Measurements from ENCODE around the gene TIMELESS. TPM values are rescaled to one million over a fixed set of nuclear protein-coding genes. Genes with fewer than 3 reads are reported as not detected.

The TIMELESS gene
- total and polyA plus RNA-seq, 4 donors = 7.3 to 11.2 (median 9.0) TPM

GRCh38 chr12:56479625-56480024 lies 30.4 kb upstream of the TIMELESS start:
- Histone ChIP-seq H3K4me3 (no peak overlapping the region), H3K36me3 (ENCODE audit: control insufficient read depth in 4 of 4, insufficient read depth in 4 of 4, low read length in 4 of 4) (no peaks in the 10 kb centered on the region), H3K27ac (ENCODE audit: low read depth in 1 of 2, low read length in 1 of 2) (no peak overlapping the region), H3K4me1 (ENCODE audit: control insufficient read depth in 5 of 5, insufficient read depth in 5 of 5, low read length in 5 of 5) (no peaks in the 10 kb centered on the region), H3K9me3 (ENCODE audit: control insufficient read depth in 4 of 4, insufficient read depth in 3 of 4, low read length in 3 of 4) (no peaks in the 10 kb centered on the region), H3K27me3 (ENCODE audit: control insufficient read depth in 3 of 3, insufficient read depth in 3 of 3, low read length in 2 of 3) (no peaks in the 10 kb centered on the region), H3K9ac (ENCODE audit: insufficient read depth in 1 of 2, low read length in 2 of 2) (no peak overlapping the region)
- WGBS, 2 donors = 95 to 98% methylated on average over 7 of the region's 7 CpGs
- TF ChIP-seq, protein P1, sequence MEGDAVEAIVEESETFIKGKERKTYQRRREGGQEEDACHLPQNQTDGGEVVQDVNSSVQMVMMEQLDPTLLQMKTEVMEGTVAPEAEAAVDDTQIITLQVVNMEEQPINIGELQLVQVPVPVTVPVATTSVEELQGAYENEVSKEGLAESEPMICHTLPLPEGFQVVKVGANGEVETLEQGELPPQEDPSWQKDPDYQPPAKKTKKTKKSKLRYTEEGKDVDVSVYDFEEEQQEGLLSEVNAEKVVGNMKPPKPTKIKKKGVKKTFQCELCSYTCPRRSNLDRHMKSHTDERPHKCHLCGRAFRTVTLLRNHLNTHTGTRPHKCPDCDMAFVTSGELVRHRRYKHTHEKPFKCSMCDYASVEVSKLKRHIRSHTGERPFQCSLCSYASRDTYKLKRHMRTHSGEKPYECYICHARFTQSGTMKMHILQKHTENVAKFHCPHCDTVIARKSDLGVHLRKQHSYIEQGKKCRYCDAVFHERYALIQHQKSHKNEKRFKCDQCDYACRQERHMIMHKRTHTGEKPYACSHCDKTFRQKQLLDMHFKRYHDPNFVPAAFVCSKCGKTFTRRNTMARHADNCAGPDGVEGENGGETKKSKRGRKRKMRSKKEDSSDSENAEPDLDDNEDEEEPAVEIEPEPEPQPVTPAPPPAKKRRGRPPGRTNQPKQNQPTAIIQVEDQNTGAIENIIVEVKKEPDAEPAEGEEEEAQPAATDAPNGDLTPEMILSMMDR (IDR thresholded peaks at IDR 0.05; ENCODE audit: control extremely low read depth, extremely low read depth) = no peak
- ATAC-seq (ENCODE audit: insufficient read depth, low FRiP score) = no peak
- no peak for DNase-seq

DNA sequence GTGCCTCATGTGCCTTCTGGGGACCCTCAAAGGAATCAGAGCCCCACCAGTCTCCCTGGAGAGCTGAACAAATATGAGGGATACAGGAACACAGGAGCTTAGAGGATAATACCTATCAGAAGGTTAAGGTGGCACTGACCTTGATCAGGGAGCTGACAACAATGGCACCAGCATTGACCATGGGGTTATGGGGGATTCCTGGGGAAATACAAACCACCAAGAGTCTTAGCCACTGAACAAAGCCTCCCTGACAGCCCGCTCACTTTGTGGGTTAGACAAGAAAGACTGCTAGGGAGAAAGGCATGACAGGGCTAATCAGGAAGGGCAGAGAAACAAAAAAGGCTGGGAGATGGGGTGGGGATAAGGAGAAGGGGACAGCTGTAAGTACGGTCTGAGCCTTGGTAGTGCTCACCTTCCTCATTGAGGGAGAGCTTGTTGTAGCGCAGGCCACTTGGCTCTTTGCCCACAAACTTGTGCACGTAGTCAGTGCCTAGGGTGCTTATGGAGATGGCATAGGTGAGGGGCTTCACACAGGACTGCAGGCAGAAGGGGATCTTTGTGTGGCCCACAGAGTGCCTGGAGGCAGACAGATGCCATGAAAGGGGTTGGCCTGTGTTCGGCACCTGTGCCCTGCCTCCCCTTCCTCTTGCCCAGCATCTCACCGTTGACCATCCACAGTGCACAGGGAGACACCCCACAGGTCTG lies 28.4 kb upstream of the TIMELESS start:
- Histone ChIP-seq H3K27me3 (ENCODE audit: control insufficient read depth in 3 of 3, insufficient read depth in 3 of 3, low read length in 2 of 3) (no peaks in the 10 kb centered on the region), H3K36me3 (ENCODE audit: control insufficient read depth in 4 of 4, insufficient read depth in 4 of 4, low read length in 4 of 4) (peaks cover 0 to 1% (median 0%) of the 10 kb centered on the region in 4 donors), H3K4me3 (no peak overlapping the region), H3K27ac (ENCODE audit: low read depth in 1 of 2, low read length in 1 of 2) (no peak overlapping the region), H3K9ac (ENCODE audit: insufficient read depth in 1 of 2, low read length in 2 of 2) (no peak overlapping the region), H3K9me3 (ENCODE audit: control insufficient read depth in 4 of 4, insufficient read depth in 3 of 4, low read length in 3 of 4) (no peaks in the 10 kb centered on the region), H3K4me1 (ENCODE audit: control insufficient read depth in 5 of 5, insufficient read depth in 5 of 5, low read length in 5 of 5) (peaks cover 0 to 5% (median 0%) of the 10 kb centered on the region in 5 donors)
- TF ChIP-seq, protein P1 (IDR thresholded peaks at IDR 0.05; ENCODE audit: control extremely low read depth, extremely low read depth) = no peak
- 88 to 90% methylated on average over 6 of the region's 6 CpGs for WGBS, 2 donors
- DNase-seq = no peak
- ATAC-seq (ENCODE audit: insufficient read depth, low FRiP score) = no peak

DNA sequence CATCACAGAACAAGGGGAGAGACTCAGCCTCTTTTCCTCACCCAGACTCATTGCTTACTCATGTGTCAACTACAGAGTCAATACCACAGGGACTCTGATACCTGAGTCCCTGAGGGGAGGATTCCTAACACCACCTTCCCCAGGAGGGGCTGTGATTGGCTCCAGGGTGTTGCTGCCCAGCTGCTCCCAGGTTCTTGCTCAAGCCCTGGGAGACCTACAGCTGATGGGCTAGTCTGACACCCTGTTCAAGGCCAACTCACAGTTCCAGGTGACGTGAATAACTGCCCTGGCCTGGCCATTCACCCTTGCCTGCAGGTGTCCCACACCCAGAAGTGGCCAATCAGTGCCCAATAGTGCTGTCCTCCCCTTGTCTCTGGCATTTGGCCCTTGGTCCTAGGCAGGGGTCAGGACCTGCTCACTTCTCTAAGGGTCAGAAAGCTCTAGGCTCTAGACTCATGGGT lies 27.8 kb upstream of the TIMELESS start:
- TF ChIP-seq, protein P1 (IDR thresholded peaks at IDR 0.05; ENCODE audit: control extremely low read depth, extremely low read depth) = no peak
- no peak overlapping the region for H3K4me3 ChIP-seq
- WGBS, 2 donors = 90 to 100% methylated on average over 1 of the region's 1 CpG
- H3K9ac ChIP-seq (ENCODE audit: insufficient read depth in 1 of 2, low read length in 2 of 2) = no peak overlapping the region
- no peak overlapping the region for H3K27ac ChIP-seq (ENCODE audit: low read depth in 1 of 2, low read length in 1 of 2)
- H3K4me1 ChIP-seq (ENCODE audit: control insufficient read depth in 5 of 5, insufficient read depth in 5 of 5, low read length in 5 of 5) = peaks cover 0 to 5% (median 0%) of the 10 kb centered on the region in 5 donors
- peaks cover 0 to 1% (median 0%) of the 10 kb centered on the region in 4 donors for H3K36me3 ChIP-seq (ENCODE audit: control insufficient read depth in 4 of 4, insufficient read depth in 4 of 4, low read length in 4 of 4)
- no peaks in the 10 kb centered on the region for H3K9me3 ChIP-seq (ENCODE audit: control insufficient read depth in 4 of 4, insufficient read depth in 3 of 4, low read length in 3 of 4)
- no peak for ATAC-seq (ENCODE audit: insufficient read depth, low FRiP score)
- no peak for DNase-seq
- no peaks in the 10 kb centered on the region for H3K27me3 ChIP-seq (ENCODE audit: control insufficient read depth in 3 of 3, insufficient read depth in 3 of 3, low read length in 2 of 3)
